Measurements from ENCODE around the gene GJB3.

Gene GJB3

GRCh38 chr1:34828611-34829010, 47.6 kb downstream of the GJB3 start:
- DNase-seq (ENCODE audit: extremely low spot score), result no peak
- ChIA-PET POLR2A (no interaction called here), CTCF (no interaction called here)
- no peak for TF ChIP-seq BHLHE40 (IDR thresholded peaks at IDR 0.05; ENCODE audit: borderline replicate concordance)
- TF ChIP-seq ELF4 (IDR thresholded peaks at IDR 0.05), result no peak
- no peak for TF ChIP-seq SUZ12 (IDR thresholded peaks at IDR 0.05)
- TF ChIP-seq LEF1 (IDR thresholded peaks at IDR 0.05; ENCODE audit: borderline replicate concordance), result no peak
- no peak for TF ChIP-seq FOXM1 (IDR thresholded peaks at IDR 0.05; ENCODE audit: borderline replicate concordance)
- TF ChIP-seq NFRKB (IDR thresholded peaks at IDR 0.05), result no peak
- no peak for TF ChIP-seq TARDBP (IDR thresholded peaks at IDR 0.05)
- no peak for TF ChIP-seq SP1 (IDR thresholded peaks at IDR 0.05)
- no peak for TF ChIP-seq FOXA1 (IDR thresholded peaks at IDR 0.05)

- TF ChIP-seq ELF4 (IDR thresholded peaks at IDR 0.05) (no peak), L3MBTL2 (conservative IDR thresholded peaks at IDR 0.05) (no peak), ARNT (IDR thresholded peaks at IDR 0.05) (no peak), BHLHE40 (IDR thresholded peaks at IDR 0.05; ENCODE audit: borderline replicate concordance) (no peak), FOXM1 (IDR thresholded peaks at IDR 0.05; ENCODE audit: borderline replicate concordance) (no peak), CTBP1 (IDR thresholded peaks at IDR 0.05; ENCODE audit: borderline replicate concordance) (no peak), LEF1 (IDR thresholded peaks at IDR 0.05; ENCODE audit: borderline replicate concordance) (no peak), SUZ12 (IDR thresholded peaks at IDR 0.05) (no peak), ZNF384 (IDR thresholded peaks at IDR 0.05) (no peak), TARDBP (IDR thresholded peaks at IDR 0.05) (no peak), FOXK2 (IDR thresholded peaks at IDR 0.05) (no peak), NFRKB (IDR thresholded peaks at IDR 0.05) (no peak), FOXA1 (IDR thresholded peaks at IDR 0.05) (no peak), HDGF (IDR thresholded peaks at IDR 0.05; ENCODE audit: borderline replicate concordance) (no peak)
- DNase-seq (ENCODE audit: extremely low spot score), result no peak
- ChIA-PET CTCF (no interaction called here), POLR2A (no interaction called here)
Observed at GRCh38 chr1:34829250-34829649, 48.2 kb downstream of the GJB3 start.

- ChIA-PET POLR2A (no interaction called here), CTCF (interaction anchor here (2.1 kb wide), 1 partner anchor 21 kb away, joined by 9 read pairs; no protein-coding TSS in a partner anchor)
- DNase-seq (ENCODE audit: extremely low spot score), result no peak
- TF ChIP-seq ELF4 (IDR thresholded peaks at IDR 0.05) (no peak), PKNOX1 (IDR thresholded peaks at IDR 0.05) (no peak), CTBP1 (IDR thresholded peaks at IDR 0.05; ENCODE audit: borderline replicate concordance) (no peak), ZNF384 (IDR thresholded peaks at IDR 0.05) (no peak)
Observed at GRCh38 chr1:34831721-34832246, 50.8 kb downstream of the GJB3 start.

GRCh38 chr1:34833711-34834110, 52.7 kb downstream of the GJB3 start:
- TF ChIP-seq ARNT (IDR thresholded peaks at IDR 0.05) (no peak), HDGF (IDR thresholded peaks at IDR 0.05; ENCODE audit: borderline replicate concordance) (no peak), SUZ12 (IDR thresholded peaks at IDR 0.05) (no peak), TARDBP (IDR thresholded peaks at IDR 0.05) (no peak), FOXA1 (IDR thresholded peaks at IDR 0.05) (no peak)
- ChIA-PET POLR2A (no interaction called here), CTCF (interaction anchor here (0.8 kb wide), 1 partner anchor 19 kb away, joined by 3 read pairs; no protein-coding TSS in a partner anchor)
- no peak for DNase-seq (ENCODE audit: extremely low spot score)

Measured in HEK293T (cell line).